Measurements from ENCODE around the gene COL15A1.

COL15A1 gene

GRCh38 chr9:99118782-99119466 is 175.2 kb downstream of the COL15A1 start:
- peak overlapping the region; percentile 27; the same call in 1 of the 2 replicates for H3K4me3 ChIP-seq (ENCODE audit: low read depth, low read length)
- DNase-seq (ENCODE audit: low read depth): peak; percentile 80
- TF ChIP-seq, protein P1, sequence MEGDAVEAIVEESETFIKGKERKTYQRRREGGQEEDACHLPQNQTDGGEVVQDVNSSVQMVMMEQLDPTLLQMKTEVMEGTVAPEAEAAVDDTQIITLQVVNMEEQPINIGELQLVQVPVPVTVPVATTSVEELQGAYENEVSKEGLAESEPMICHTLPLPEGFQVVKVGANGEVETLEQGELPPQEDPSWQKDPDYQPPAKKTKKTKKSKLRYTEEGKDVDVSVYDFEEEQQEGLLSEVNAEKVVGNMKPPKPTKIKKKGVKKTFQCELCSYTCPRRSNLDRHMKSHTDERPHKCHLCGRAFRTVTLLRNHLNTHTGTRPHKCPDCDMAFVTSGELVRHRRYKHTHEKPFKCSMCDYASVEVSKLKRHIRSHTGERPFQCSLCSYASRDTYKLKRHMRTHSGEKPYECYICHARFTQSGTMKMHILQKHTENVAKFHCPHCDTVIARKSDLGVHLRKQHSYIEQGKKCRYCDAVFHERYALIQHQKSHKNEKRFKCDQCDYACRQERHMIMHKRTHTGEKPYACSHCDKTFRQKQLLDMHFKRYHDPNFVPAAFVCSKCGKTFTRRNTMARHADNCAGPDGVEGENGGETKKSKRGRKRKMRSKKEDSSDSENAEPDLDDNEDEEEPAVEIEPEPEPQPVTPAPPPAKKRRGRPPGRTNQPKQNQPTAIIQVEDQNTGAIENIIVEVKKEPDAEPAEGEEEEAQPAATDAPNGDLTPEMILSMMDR (IDR thresholded peaks at IDR 0.05; ENCODE audit: insufficient read depth, low read depth, low read length, missing control alignments): no peak

DNA sequence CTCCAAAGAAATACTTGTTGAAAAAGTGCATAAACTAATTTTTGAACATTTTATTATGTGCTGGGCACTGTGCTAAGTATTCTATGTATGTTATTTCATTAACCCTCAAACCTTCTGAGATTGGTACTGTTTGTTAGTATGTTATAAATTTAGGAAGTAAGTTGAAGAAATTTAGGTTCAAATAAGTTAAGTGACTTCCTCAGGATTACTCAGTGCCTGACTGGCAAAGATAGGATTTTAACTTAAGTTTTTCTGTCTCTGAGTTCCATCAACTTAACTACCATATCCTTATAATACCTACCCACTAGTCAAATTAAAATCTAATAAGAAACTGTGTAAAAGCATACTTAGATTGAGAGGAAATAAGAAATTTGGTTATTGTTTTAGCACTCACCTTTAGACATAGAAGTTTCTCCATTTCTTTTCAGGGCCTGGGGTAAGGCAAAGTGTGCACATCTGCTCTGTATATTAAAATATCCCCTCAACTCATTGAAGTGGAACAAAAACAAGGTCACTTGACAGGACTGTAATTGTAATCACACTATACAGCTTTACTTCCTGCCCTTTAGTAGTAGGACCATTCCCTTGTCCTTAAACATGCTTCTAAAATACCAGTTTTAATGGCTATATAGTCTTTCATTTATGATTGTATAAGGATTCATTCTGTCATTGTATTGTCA is 176.4 kb downstream of the COL15A1 start:
- no peak for DNase-seq (ENCODE audit: low read depth)
- H3K4me3 ChIP-seq (ENCODE audit: low read depth, low read length): no peak overlapping the region
- TF ChIP-seq, protein P1 (IDR thresholded peaks at IDR 0.05; ENCODE audit: insufficient read depth, low read depth, low read length, missing control alignments): no peak
